H9 (cell line): ENCODE measurements around the gene ENPP1. TPM values are rescaled to one million over a fixed set of nuclear protein-coding genes. Genes with fewer than 3 reads are reported as not detected.

Source experiments
- DNase-seq: peaks from one replicate; pipeline ENCODE4 v3.0.0-alpha.2; 2017
- H2AFZ ChIP-seq: one replicate; pipeline ENCODE4 v1.6.1; 2013; ENCODE audit warnings: mild to moderate bottlenecking, low read length, control low read depth, moderate library complexity
- H2AK5ac ChIP-seq: 2 replicates; pipeline ENCODE4 v1.6.1; 2013; ENCODE audit warnings: low read length, control low read depth, mixed read lengths; ENCODE audit not compliant: insufficient read length
- H2BK120ac ChIP-seq: one replicate; pipeline ENCODE4 v1.6.1; 2013; ENCODE audit warnings: low read depth, mild to moderate bottlenecking, low read length, control low read depth, inconsistent platforms; ENCODE audit not compliant: poor library complexity, severe bottlenecking
- H2BK12ac ChIP-seq: 2 replicates; pipeline ENCODE4 v1.6.1; 2013; ENCODE audit warnings: low read length, control low read depth, mixed read lengths, low read depth; ENCODE audit not compliant: insufficient read length
- H2BK15ac ChIP-seq: 2 replicates; pipeline ENCODE4 v1.6.1; 2013; ENCODE audit warnings: low read depth, low read length, control low read depth
- H2BK20ac ChIP-seq: one replicate; pipeline ENCODE4 v1.6.1; 2013; ENCODE audit warnings: low read depth, mild to moderate bottlenecking, low read length, control low read depth, inconsistent platforms; ENCODE audit not compliant: poor library complexity, severe bottlenecking
- H2BK5ac ChIP-seq: 2 replicates; pipeline ENCODE4 v1.6.1; 2013; ENCODE audit warnings: low read length, control low read depth, mixed read lengths; ENCODE audit not compliant: insufficient read length
- H3K14ac ChIP-seq: 2 replicates; pipeline ENCODE4 v1.6.1; 2013; ENCODE audit warnings: low read length, control low read depth; ENCODE audit not compliant: insufficient read depth
- H3K18ac ChIP-seq: 2 replicates; pipeline ENCODE4 v1.6.1; 2013; ENCODE audit warnings: low read depth, mild to moderate bottlenecking, mixed read lengths, low read length, control low read depth; ENCODE audit not compliant: insufficient read length
- H3K23ac ChIP-seq: 2 replicates; pipeline ENCODE4 v1.6.1; 2013; ENCODE audit warnings: low read length, control low read depth, mixed read lengths, low read depth; ENCODE audit not compliant: insufficient read length
- H3K23me2 ChIP-seq: 2 replicates; pipeline ENCODE4 v1.6.1; 2013; ENCODE audit warnings: low read depth, mild to moderate bottlenecking, mixed read lengths, low read length, control low read depth; ENCODE audit not compliant: insufficient read length, poor library complexity, severe bottlenecking
- H3K27ac ChIP-seq: 2 replicates; pipeline ENCODE4 v1.5.1; 2013; ENCODE audit warnings: low read length, control low read depth, mixed read lengths, low read depth; ENCODE audit not compliant: insufficient read length
- H3K27me3 ChIP-seq: 2 replicates; pipeline ENCODE4 v1.6.1; 2013; ENCODE audit warnings: low read length, control low read depth, inconsistent platforms; ENCODE audit not compliant: insufficient read depth
- H3K4ac ChIP-seq: 2 replicates; pipeline ENCODE4 v1.6.1; 2013; ENCODE audit warnings: low read depth, mild to moderate bottlenecking, control low read depth, inconsistent platforms, low read length, moderate library complexity
- H3K4me1 ChIP-seq: 2 replicates; pipeline ENCODE4 v1.6.1; 2013; ENCODE audit warnings: low read length, control low read depth, inconsistent platforms; ENCODE audit not compliant: insufficient read depth
- H3K4me2 ChIP-seq: 2 replicates; pipeline ENCODE4 v1.6.1; 2013; ENCODE audit warnings: low read length, control low read depth, mixed read lengths; ENCODE audit not compliant: insufficient read length, insufficient read depth
- H3K56ac ChIP-seq: 2 replicates; pipeline ENCODE4 v1.6.1; 2013; ENCODE audit warnings: low read depth, mild to moderate bottlenecking, mixed read lengths, low read length, control low read depth; ENCODE audit not compliant: insufficient read length
- H3K79me1 ChIP-seq: 2 replicates; pipeline ENCODE4 v1.6.1; 2013; ENCODE audit warnings: low read depth, mild to moderate bottlenecking, moderate library complexity, low read length, control low read depth, inconsistent platforms; ENCODE audit not compliant: insufficient read depth, poor library complexity, severe bottlenecking
- H3K79me2 ChIP-seq: 2 replicates; pipeline ENCODE4 v1.6.1; 2013; ENCODE audit warnings: low read length, control low read depth, inconsistent platforms; ENCODE audit not compliant: insufficient read depth
- H3K9ac ChIP-seq: 2 replicates; pipeline ENCODE4 v1.6.1; 2013; ENCODE audit warnings: low read length, control low read depth, mixed read lengths; ENCODE audit not compliant: insufficient read length; ENCODE audit errors: extremely low read depth
- H3K9me3 ChIP-seq: one replicate; pipeline ENCODE4 v1.6.1; 2013; ENCODE audit warnings: low read depth, low read length, inconsistent platforms; ENCODE audit not compliant: control insufficient read depth
- H3T11ph ChIP-seq: one replicate; pipeline ENCODE4 v1.6.1; 2013; ENCODE audit warnings: mild to moderate bottlenecking, low read length, control low read depth, inconsistent platforms
- H4K20me1 ChIP-seq: one replicate; pipeline ENCODE4 v1.6.1; 2013; ENCODE audit not compliant: control insufficient read depth, insufficient read length, insufficient read depth
- H4K5ac ChIP-seq: 2 replicates; pipeline ENCODE4 v1.6.1; 2013; ENCODE audit warnings: low read depth, mild to moderate bottlenecking, mixed read lengths, low read length, control low read depth; ENCODE audit not compliant: insufficient read length
- H4K8ac ChIP-seq: replicated peaks from 2 replicates; pipeline ENCODE4 v1.6.1; 2013; ENCODE audit warnings: low read length, control low read depth, mixed read lengths, low read depth; ENCODE audit not compliant: insufficient read length
- H4K91ac ChIP-seq: 2 replicates; pipeline ENCODE4 v1.6.1; 2013; ENCODE audit warnings: low read depth, mild to moderate bottlenecking, moderate library complexity, mixed read lengths, low read length, control low read depth; ENCODE audit not compliant: insufficient read length
- H3K27ac Mint-ChIP-seq, 3 experiments: 2 replicates in 2 of 3; 3 replicates in 1 of 3; pipeline ENCODE4 v1.8.0; 2020 to 2021; ENCODE audit warnings: mixed read lengths in 3 of 3, mild to moderate bottlenecking in 1 of 3, moderate library complexity in 1 of 3
- H3K27me3 Mint-ChIP-seq: 2 replicates; pipeline ENCODE4 v1.8.0; 2021; ENCODE audit warnings: low read depth, mild to moderate bottlenecking, moderate library complexity, mixed read lengths
- H3K36me3 Mint-ChIP-seq, 3 experiments: 2 replicates in 2 of 3; 3 replicates in 1 of 3; pipeline ENCODE4 v1.8.0; 2020 to 2021; ENCODE audit warnings: low read depth in 3 of 3, mixed read lengths in 3 of 3; ENCODE audit not compliant: insufficient read depth in 1 of 3
- H3K4me1 Mint-ChIP-seq, 2 experiments: 2 replicates each; pipeline ENCODE4 v1.8.0; 2020; ENCODE audit warnings: mixed read lengths in 2 of 2
- H3K4me3 Mint-ChIP-seq, 2 experiments: 2 replicates in 1 of 2; 3 replicates in 1 of 2; pipeline ENCODE4 v1.8.0; 2020 to 2021; ENCODE audit warnings: mild to moderate bottlenecking in 2 of 2, mixed read lengths in 2 of 2, moderate library complexity in 1 of 2
- H3K9me3 Mint-ChIP-seq, 2 experiments: 2 replicates in 1 of 2; 3 replicates in 1 of 2; pipeline ENCODE4 v1.8.0; 2020; ENCODE audit warnings: mild to moderate bottlenecking in 2 of 2, mixed read lengths in 2 of 2, moderate library complexity in 1 of 2
- CTCF ChIP-seq: fragments of 200-600 bp; sonication (generic); conservative IDR thresholded peaks from 3 replicates; pipeline ENCODE4 v1.8.0; 2021; ENCODE audit warnings: antibody characterized with exemption, mild to moderate bottlenecking
- total RNA-seq: library from RNA; stranded (reverse); gene quantifications from 2 replicates; pipeline ENCODE4 v1.2.1, GENCODE V29; 2021

Gene ENPP1
- total RNA-seq, 1 experiment from 2014 or later: 22.5 TPM

GRCh38 chr6:131839388-131839787, 31.6 kb downstream of the ENPP1 start:
- no peaks in the 10 kb centered on the region for H3K27me3 ChIP-seq
- no peak overlapping the region for H3K23ac ChIP-seq
- no peak overlapping the region for H3K4me2 ChIP-seq
- H2BK12ac ChIP-seq: no peak overlapping the region
- H3K9me3 Mint-ChIP-seq: no peaks in the 10 kb centered on the region
- H2AFZ ChIP-seq: no peak overlapping the region
- no peak overlapping the region for H4K5ac ChIP-seq
- H4K8ac ChIP-seq: no peak overlapping the region
- no peak for DNase-seq
- no peak overlapping the region for H3K27ac ChIP-seq
- no peak overlapping the region for H3K56ac ChIP-seq
- peaks cover 17 to 29% of the 10 kb centered on the region in 2 experiments for H3K4me1 Mint-ChIP-seq
- no peak overlapping the region for H3K4ac ChIP-seq
- H3K14ac ChIP-seq: no peak overlapping the region
- H3K4me1 ChIP-seq: no peaks in the 10 kb centered on the region; the same call in 1 of the 2 replicates
- no peak overlapping the region for H2BK5ac ChIP-seq
- H2BK20ac ChIP-seq: no peak overlapping the region
- no peak overlapping the region for H4K91ac ChIP-seq
- no peak overlapping the region for H2AK5ac ChIP-seq
- H4K20me1 ChIP-seq: no peaks in the 10 kb centered on the region
- peaks cover 0 to 1% (median 0%) of the 10 kb centered on the region in 3 experiments; a peak in 1 of 7 replicates for H3K36me3 Mint-ChIP-seq
- H3K27me3 Mint-ChIP-seq: no peaks in the 10 kb centered on the region
- no peaks in the 10 kb centered on the region for H3K9me3 ChIP-seq
- no peak overlapping the region for H3T11ph ChIP-seq
- no peaks in the 10 kb centered on the region for H3K79me2 ChIP-seq
- no peak overlapping the region for H3K9ac ChIP-seq
- no peak for TF ChIP-seq CTCF
- H3K23me2 ChIP-seq: no peaks in the 10 kb centered on the region
- H3K27ac Mint-ChIP-seq: peak overlapping the region in 1 of 3 experiments; percentile 15; a peak in 1 of 7 replicates
- H2BK120ac ChIP-seq: no peak overlapping the region
- H3K4me3 Mint-ChIP-seq: no peak overlapping the region
- H3K18ac ChIP-seq: no peak overlapping the region
- peaks cover 5% of the 10 kb centered on the region for H3K79me1 ChIP-seq
- H2BK15ac ChIP-seq: no peak overlapping the region
